Epithelial cell of proximal tubule (primary cell): ENCODE results near the gene DEDD2. TPM values are rescaled to one million over a fixed set of nuclear protein-coding genes. Genes with fewer than 3 reads are reported as not detected.

Experiments used
- DNase-seq: peaks from one replicate; pipeline ENCODE4 v3.0.0-alpha.2; 2011; ENCODE audit warnings: low read depth
- H3K4me3 ChIP-seq: 2 replicates; pipeline ENCODE4 v1.5.1; 2011; ENCODE audit warnings: low read depth, mild to moderate bottlenecking, low read length
- total RNA-seq: library from RNA; depleted of rRNA; stranded (reverse); fragments of >200 nt; gene quantifications from 2 replicates; pipeline ENCODE4 v1.2.3, GENCODE V29; 2015
- TF ChIP-seq, protein P1 (sequence below): conservative IDR thresholded peaks from 2 replicates; pipeline ENCODE4 v1.5.1; 2012; ENCODE audit warnings: low read depth, mild to moderate bottlenecking, low read length

Gene DEDD2
- total RNA-seq, 1 donor from 2014 or later, result 29.9 TPM

DNA sequence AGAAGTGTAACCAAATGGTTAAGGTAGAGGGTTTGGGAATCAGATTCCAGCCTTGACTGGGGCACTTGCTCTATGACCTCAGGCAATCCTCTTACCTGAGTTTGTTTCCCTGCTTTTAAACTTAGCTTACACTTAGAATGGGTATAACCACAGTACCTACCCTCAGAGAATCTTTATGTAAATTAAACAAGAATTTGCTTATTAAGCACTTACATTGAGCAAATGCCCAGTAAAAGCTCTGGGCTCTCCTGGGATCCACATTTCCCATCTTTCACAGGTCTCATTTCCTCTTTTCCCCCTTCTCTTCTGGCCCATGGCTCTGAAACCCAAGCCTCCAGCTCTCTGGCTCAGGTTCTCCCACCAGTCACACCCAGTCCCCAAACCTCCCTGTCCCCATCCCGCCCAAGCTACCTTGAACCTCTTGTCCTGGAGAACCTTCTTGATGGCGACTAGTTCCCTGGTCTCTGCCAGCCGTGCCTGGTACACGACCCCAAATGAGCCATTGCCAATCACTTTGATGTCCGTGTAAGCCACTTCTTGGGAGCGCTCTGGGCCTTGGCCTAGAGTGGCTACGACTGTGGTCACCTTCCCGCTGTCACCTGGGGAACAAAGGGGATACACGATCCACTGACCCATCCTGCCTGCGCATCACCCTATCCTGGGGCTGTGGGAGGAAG, 22.2 kb upstream of the DEDD2 start:
- TF ChIP-seq, protein P1, sequence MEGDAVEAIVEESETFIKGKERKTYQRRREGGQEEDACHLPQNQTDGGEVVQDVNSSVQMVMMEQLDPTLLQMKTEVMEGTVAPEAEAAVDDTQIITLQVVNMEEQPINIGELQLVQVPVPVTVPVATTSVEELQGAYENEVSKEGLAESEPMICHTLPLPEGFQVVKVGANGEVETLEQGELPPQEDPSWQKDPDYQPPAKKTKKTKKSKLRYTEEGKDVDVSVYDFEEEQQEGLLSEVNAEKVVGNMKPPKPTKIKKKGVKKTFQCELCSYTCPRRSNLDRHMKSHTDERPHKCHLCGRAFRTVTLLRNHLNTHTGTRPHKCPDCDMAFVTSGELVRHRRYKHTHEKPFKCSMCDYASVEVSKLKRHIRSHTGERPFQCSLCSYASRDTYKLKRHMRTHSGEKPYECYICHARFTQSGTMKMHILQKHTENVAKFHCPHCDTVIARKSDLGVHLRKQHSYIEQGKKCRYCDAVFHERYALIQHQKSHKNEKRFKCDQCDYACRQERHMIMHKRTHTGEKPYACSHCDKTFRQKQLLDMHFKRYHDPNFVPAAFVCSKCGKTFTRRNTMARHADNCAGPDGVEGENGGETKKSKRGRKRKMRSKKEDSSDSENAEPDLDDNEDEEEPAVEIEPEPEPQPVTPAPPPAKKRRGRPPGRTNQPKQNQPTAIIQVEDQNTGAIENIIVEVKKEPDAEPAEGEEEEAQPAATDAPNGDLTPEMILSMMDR, result no peak
- DNase-seq, result no peak
- no peak overlapping the region for H3K4me3 ChIP-seq

DNA sequence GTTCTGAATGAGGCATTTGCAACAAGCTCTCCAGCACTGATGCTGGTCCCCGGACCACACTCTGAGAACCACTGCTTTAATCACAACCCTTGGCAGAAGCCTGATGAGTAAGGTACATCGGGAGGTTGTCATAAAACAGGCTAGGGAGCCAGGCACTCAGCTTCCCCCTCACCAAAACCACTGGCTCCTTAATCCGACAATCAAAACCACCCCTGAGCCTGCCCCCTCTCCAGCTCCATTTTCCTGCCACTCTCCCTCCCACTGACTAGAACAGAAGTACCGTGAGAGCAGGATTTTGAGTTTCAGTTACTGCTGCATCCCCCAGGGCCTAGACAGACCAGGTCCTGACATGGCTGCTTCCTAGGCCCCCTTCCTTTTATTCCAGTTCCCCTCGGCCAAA, 17.7 kb upstream of the DEDD2 start:
- no peak for DNase-seq
- TF ChIP-seq, protein P1, result no peak

GRCh38 chr19:42234364-42234763, 16.9 kb upstream of the DEDD2 start:
- no peak overlapping the region for H3K4me3 ChIP-seq
- no peak for DNase-seq
- TF ChIP-seq, protein P1, result no peak

More for the DNA sequence above, 17.7 kb upstream of the DEDD2 start:
- H3K4me3 ChIP-seq, result no peak overlapping the region

DNA sequence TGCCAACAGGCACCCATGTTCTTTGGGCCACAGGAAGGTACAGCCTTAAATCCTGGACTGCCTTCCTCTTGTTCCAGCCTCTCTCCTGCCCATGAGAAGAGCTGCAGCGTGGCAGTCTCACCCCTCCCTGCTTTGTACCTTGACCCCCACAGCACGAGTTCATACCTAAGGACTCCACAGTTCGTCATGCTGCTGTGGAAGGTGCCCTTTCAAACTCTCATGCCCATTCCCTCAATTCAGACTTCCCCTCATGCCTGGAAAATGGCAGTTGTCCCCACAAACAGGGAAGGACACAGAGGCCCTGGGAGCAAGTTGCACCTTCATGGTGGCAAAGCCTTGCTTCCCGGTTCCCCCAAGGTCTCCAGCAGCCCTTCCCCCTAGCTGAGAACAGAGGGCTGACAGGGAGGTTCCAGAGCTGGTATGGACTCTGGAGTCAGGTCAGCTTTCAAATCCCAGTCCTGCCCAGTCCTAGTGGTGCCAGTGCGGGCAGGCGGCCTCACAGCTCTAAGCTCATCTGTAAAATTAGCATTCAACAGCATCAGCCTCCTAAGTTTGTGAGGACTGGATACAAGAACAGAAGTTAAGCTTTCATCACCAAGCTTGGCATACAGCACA, 16.3 kb upstream of the DEDD2 start:
- DNase-seq, result no peak
- TF ChIP-seq, protein P1, result no peak
- no peak overlapping the region for H3K4me3 ChIP-seq

- no peak for DNase-seq
- TF ChIP-seq, protein P1, result no peak
- H3K4me3 ChIP-seq, result no peak overlapping the region
Observed at GRCh38 chr19:42233106-42233505, 15.6 kb upstream of the DEDD2 start.

- DNase-seq, result no peak
Observed at GRCh38 chr19:42232435-42232834, 15.0 kb upstream of the DEDD2 start.

More at GRCh38 chr19:42232435-42232834, 15.0 kb upstream of the DEDD2 start:
- TF ChIP-seq, protein P1, result no peak
- H3K4me3 ChIP-seq, result no peak overlapping the region
